ENCODE measurements around the gene NPNT. TPM values are rescaled to one million over a fixed set of nuclear protein-coding genes. Genes with fewer than 3 reads are reported as not detected.

The NPNT gene
- total RNA-seq, 1 donor from 2014 or later, result 11.0 TPM

DNA sequence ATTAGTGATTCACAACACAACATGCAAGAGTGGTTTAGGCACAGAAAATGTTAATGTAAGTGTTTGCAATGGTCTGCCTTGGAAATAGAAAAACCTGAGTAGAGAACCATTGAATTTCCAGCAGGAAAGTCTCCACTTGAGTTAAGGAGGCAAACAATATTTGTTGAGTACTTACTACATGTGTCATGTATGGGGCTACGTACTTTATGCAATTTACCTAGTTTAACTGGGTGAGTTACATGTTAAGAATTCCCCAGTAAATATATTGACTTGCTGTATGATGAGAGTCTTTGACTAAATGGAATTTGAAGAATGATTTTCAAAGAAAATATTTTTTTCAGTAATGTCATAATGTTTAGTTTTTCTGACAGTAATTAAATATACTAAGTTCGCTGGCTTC, 7.8 kb upstream of the NPNT start:
- no peaks in the 10 kb centered on the region for H3K36me3 ChIP-seq
- no peak overlapping the region for H3K27ac ChIP-seq
- intact Hi-C loops (cut with DNase I), result no loop called here
- TF ChIP-seq POLR2A (IDR thresholded peaks at IDR 0.05) (no peak), CTCF (IDR thresholded peaks at IDR 0.05) (no peak), POLR2AphosphoS5 (IDR thresholded peaks at IDR 0.05; ENCODE audit: insufficient read depth in 1 of 2, low read depth in 1 of 2) (no peak)
- H3K27me3 ChIP-seq, result no peaks in the 10 kb centered on the region
- no peaks in the 10 kb centered on the region for H3K4me1 ChIP-seq
- no peak for DNase-seq (ENCODE audit: extremely low spot score in 2 of 2)
- H3K4me3 ChIP-seq, result no peak overlapping the region
- H3K9me3 ChIP-seq, result no peaks in the 10 kb centered on the region

DNA sequence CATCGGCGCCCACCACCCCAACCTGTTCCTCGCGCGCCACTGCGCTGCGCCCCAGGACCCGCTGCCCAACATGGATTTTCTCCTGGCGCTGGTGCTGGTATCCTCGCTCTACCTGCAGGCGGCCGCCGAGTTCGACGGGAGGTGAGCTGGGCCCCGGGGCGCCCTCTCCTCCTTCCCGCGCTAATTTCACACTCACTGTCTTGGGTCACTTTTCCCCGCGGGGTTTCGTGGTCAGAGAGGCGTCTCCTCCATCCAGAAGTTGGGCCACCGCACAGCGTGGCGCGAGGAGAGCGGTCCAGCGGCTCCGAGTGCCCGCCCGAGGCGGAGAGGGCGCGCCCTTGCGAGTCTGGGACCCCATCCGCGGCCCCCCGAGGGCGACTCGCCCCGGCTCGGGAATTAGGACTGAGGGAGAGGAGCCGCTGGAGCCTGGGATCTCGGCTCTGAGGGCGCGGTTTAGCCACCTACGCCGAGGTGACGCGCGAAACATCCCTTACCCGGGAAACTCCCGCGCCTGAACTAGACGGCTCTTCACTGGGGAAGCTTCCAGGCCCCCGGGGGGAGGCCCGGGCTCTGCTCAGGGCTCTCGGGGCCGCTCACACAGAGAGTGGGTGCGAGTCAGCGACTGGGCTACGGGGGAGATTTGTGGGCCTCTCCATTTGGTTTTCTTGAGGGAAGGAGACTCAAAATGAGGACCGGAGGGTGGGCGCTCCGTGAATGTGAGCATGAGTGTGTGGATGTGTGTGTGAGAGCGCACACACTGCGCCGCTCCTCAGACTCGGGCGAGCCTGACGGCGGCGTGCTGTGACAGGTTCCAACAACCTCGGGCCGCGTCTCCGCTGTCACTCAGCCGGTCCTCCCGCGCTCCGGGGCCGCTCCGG, 551 bp downstream of the NPNT start:
- Histone ChIP-seq H3K27me3 (no peaks in the 10 kb centered on the region), H3K9me3 (no peaks in the 10 kb centered on the region), H3K4me1 (peaks cover 24% of the 10 kb centered on the region), H3K27ac (peak overlapping the region; percentile 81), H3K4me3 (peak overlapping the region; percentile 60 to 77), H3K36me3 (no peaks in the 10 kb centered on the region)
- DNase-seq (ENCODE audit: extremely low spot score in 2 of 2), result no peak
- intact Hi-C loops (cut with DNase I), result no loop called here
- TF ChIP-seq POLR2AphosphoS5 (IDR thresholded peaks at IDR 0.05; ENCODE audit: insufficient read depth in 1 of 2, low read depth in 1 of 2) (peak in 1 of 2 donors; percentile 45), CTCF (IDR thresholded peaks at IDR 0.05) (no peak), POLR2A (IDR thresholded peaks at IDR 0.05) (no peak)

DNA sequence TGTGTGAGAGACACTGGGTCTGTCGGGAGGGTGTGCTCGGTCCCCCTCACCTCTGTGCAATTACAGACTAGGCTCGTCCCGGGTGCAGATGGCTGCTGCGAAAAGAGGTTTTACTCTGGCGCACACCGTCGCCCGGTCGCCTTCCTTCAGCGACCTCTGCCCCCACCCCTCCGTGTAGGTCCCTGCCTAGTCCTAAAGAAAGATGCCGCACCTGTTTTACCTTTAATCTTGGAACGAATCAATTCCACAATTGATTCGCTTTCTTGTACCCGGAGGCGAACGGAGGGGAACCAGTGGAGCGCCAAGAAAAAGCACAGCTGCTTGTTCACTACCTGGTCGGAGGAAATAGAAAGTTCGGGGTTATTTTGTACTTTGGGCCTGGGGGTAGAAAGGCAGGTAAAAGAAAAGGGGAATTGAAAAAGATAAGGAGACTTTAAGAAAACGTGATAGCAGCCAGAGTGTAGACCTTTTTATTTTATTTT, 1.2 kb downstream of the NPNT start:
- no peak for TF ChIP-seq CTCF (IDR thresholded peaks at IDR 0.05)
- no peak for TF ChIP-seq POLR2AphosphoS5 (IDR thresholded peaks at IDR 0.05; ENCODE audit: insufficient read depth in 1 of 2, low read depth in 1 of 2)
- no peak for TF ChIP-seq POLR2A (IDR thresholded peaks at IDR 0.05)
- Histone ChIP-seq H3K27me3 (no peaks in the 10 kb centered on the region), H3K4me3 (peak overlapping the region; percentile 60 to 77), H3K36me3 (no peaks in the 10 kb centered on the region), H3K9me3 (no peaks in the 10 kb centered on the region), H3K27ac (peak overlapping the region; percentile 81), H3K4me1 (peaks cover 24% of the 10 kb centered on the region)
- no peak for DNase-seq (ENCODE audit: extremely low spot score in 2 of 2)
- intact Hi-C loops (cut with DNase I), result no loop called here

DNA sequence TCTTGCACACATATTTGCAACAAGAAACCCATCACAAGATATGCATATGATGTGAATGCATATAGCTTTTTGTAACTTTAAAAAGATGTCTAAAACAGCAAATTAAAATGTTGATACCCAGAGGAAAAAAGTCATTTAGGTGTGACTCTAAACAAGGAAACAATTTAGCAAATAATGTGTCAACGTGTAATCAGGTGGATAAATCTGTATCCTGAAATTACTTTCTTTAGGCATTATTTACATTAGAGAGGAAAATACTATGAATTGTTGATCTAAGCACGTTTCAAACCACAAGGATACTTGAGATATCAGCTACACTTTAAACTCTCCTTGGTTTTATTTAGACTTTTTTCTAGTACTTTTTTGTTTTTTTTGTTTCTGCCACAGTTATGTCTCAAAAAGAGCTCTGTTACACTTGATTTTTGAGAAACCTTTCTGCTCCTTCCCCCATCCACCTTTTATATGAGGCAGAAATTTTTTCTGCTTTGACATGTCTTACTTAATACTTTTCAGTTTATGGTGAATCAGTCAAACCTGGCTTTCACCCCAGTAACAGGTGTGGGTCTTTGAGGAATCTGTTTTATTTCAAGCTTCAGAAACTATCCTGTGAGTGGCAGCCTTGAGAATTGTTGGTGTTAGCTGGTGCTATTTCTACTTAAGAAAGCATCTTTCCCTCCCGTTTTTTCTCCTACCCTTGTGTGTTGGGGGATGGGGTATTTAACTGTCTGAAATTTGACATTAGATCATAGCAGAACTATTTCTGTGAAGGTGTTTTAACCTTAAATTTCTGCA, 1.9 kb downstream of the NPNT start:
- H3K4me3 ChIP-seq, result peak overlapping the region; percentile 60 to 77
- TF ChIP-seq POLR2AphosphoS5 (IDR thresholded peaks at IDR 0.05; ENCODE audit: insufficient read depth in 1 of 2, low read depth in 1 of 2) (no peak), CTCF (IDR thresholded peaks at IDR 0.05) (no peak), POLR2A (IDR thresholded peaks at IDR 0.05) (no peak)
- no peaks in the 10 kb centered on the region for H3K36me3 ChIP-seq
- no peaks in the 10 kb centered on the region for H3K9me3 ChIP-seq
- no peak for DNase-seq (ENCODE audit: extremely low spot score in 2 of 2)
- no peaks in the 10 kb centered on the region for H3K27me3 ChIP-seq
- intact Hi-C loops (cut with DNase I), result no loop called here
- H3K27ac ChIP-seq, result no peak overlapping the region
- H3K4me1 ChIP-seq, result peaks cover 24% of the 10 kb centered on the region

Measured in vagina (tissue), 2 donors.